IPS-18c (cell line): Measurements from ENCODE around the gene RASA3.
"Not testable (repeated sequence)": the region's sequence is repeated elsewhere in the genome, so short reads cannot be mapped to it uniquely, and the experiment has no call there.

Experiments used
- H3K4me3 ChIP-seq: 2 replicates; pipeline ENCODE4 v1.7.0; 2013; ENCODE audit warnings: low read depth, mild to moderate bottlenecking, low read length, moderate library complexity; ENCODE audit not compliant: insufficient read depth
- H3K9me3 ChIP-seq: one replicate; pipeline ENCODE4 v1.6.1; 2013; ENCODE audit warnings: mild to moderate bottlenecking, low read length, moderate library complexity; ENCODE audit not compliant: control insufficient read depth, insufficient read depth

Gene RASA3

DNA sequence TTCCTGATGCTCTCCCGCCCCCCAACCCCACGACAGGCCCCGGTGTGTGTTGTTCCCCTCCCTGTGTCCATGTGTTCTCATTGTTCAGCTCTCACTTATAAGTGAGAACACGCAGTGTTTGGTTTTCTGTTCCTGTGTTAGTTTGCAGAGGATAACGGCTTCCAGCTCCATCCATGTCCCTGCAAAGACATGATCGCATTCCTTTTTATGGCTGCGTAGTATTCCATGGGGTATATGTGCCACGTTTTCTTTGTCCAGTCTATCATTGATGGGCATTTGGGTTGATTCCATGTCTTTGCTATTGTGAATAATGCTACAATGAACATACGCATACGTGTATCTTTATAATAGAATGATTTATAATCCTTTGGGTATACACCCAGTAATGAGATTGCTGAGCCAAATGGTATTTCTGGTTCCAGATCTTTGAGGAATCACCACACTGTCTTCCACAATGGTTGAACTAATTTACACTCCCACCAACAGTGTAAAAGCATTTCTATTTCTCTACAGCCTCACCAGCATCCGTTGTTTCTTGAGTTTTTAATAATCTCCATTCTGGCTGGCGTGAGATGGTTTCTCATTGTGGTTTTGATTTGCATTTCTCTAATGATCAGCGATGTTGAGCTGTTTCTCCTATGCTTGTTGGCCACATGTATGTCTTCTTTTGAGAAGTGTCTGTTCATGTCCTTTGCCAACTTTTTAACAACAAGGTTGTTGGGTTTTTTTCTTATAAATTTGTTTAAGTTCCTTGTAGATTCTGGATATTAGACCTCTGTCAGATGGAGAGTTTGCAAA is 26.6 kb upstream of the RASA3 start:
- not testable (repeated sequence) for H3K4me3 ChIP-seq, H3K9me3 ChIP-seq

- Histone ChIP-seq H3K9me3 (no peaks in the 10 kb centered on the region), H3K4me3 (no peak overlapping the region)
Observed at GRCh38 chr13:114157869-114158495, 25.6 kb upstream of the RASA3 start.

GRCh38 chr13:114155926-114156883 is 23.8 kb upstream of the RASA3 start:
- H3K9me3 ChIP-seq = peaks cover 2% of the 10 kb centered on the region
- H3K4me3 ChIP-seq = no peak overlapping the region

DNA sequence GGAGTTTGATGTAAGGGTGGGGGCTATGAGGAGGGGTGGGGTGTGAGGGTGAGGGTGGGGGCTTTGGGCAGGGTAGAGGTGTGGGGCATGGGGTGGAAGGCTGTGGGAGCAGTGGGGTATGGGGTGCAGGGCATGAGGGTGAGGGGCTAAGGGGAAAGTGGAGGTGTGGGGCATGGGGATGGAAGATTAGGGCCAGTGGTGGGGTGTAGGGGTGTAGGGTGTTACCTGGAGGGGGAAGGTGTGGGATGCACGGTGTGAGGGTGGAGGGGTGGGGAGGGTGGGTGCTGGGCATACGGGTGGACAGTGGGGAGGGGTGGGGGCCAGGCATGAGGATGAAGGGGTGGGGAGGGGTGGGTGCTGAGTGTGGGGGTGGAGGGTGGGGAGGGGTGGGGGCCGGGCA is 22.9 kb upstream of the RASA3 start:
- Histone ChIP-seq H3K9me3 (peaks cover 2% of the 10 kb centered on the region), H3K4me3 (no peak overlapping the region)

DNA sequence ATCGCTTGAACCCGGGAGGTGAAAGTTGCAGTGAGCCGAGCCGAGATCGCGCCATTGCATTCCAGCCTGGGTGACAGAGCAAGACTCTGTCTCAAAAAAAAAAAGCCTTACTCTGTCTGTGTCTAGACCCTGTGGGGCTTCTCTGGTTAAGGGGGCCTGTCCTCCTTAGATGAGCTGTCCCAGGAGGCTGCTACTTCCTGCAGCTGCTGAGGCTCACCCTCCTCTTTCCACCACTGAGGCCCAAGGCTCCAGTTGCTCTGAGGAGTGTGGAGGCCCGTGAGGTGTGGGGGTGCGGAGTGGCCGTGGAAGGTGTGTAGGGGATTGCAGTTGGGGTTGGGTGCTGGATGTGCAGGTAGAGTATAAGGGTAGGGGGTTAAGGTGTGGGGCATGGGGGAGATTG is 22.1 kb upstream of the RASA3 start:
- peaks cover 2% of the 10 kb centered on the region for H3K9me3 ChIP-seq
- no peak overlapping the region for H3K4me3 ChIP-seq

GRCh38 chr13:114153485-114154080 is 21.2 kb upstream of the RASA3 start:
- Histone ChIP-seq H3K4me3 (no peak overlapping the region), H3K9me3 (peaks cover 2% of the 10 kb centered on the region)

- no peak overlapping the region for H3K4me3 ChIP-seq
Observed at GRCh38 chr13:114152831-114153371, 20.5 kb upstream of the RASA3 start.

GRCh38 chr13:114152285-114152645 is 19.8 kb upstream of the RASA3 start:
- H3K9me3 ChIP-seq = peaks cover 2% of the 10 kb centered on the region
- no peak overlapping the region for H3K4me3 ChIP-seq

More at GRCh38 chr13:114152831-114153371, 20.5 kb upstream of the RASA3 start:
- peaks cover 2% of the 10 kb centered on the region for H3K9me3 ChIP-seq

GRCh38 chr13:114151565-114152284 is 19.3 kb upstream of the RASA3 start:
- Histone ChIP-seq H3K4me3 (no peak overlapping the region), H3K9me3 (peaks cover 2% of the 10 kb centered on the region)

DNA sequence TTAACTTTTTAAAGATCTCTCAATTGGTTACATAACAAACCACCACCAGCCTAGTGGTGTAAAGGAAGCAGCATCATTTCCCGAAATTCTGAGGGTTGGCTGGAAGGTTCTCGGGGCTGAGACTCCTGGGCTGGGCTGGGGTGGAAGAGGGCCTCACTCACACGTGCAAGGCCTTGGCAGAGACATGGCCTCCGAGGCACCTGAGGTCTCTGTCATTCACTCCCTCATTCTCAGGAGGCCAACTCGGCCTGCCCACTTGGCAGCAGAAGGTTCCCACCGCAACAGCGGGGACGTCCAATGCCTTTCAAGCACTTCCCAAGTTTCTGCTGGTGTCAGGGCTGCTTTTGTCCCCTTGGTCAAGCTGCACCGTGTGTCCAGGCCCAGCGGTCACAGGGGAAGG is 18.6 kb upstream of the RASA3 start:
- Histone ChIP-seq H3K4me3 (no peak overlapping the region), H3K9me3 (peaks cover 2% of the 10 kb centered on the region)

DNA sequence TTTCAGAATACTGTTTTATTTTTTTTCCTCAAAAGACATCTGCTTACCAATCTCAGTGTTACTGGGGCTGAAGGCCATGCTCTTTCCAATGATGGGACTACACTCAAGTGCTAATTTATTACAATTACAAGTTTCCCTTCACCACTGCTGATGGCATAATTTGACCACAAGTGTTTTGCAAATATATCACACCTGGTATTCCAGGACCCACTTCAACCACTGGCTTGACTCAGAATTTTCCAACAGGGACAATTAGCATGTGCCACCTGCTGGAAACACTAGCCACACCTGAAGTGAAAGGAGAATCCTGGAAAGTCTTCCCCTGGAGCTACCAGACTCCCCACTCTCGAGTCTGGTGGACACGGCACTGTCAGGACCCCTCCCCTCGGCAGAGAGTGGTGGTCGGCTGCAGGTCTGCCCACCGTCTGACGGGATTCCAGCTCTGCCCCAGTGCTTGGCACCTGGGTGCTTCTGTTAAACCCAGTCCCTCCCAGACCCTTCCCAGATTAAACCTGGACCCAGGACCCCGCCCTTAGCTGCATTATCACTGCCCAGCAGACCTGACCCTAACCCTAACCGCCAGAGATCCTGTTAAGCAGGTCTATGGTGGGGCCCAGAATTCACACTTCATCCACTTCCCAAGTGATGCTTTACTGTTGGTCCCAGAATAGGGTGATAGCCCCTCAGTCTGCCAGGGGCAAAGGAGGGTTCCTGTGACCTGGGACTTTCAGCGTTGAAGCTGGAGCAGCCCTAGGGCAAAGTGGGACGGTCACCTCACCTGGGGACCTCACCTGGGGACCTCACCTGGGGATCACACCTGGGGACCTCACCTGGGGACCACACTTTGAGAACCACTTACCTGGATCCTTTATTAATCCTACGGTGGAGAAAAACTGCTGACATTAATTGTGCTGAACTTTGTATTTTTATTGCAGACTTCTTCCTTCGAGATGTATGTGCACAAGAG is 17.6 kb upstream of the RASA3 start:
- Histone ChIP-seq H3K9me3 (peaks cover 2% of the 10 kb centered on the region), H3K4me3 (no peak overlapping the region)

- H3K4me3 ChIP-seq, H3K9me3 ChIP-seq: not testable (repeated sequence)
Observed at GRCh38 chr13:114148886-114149285, 16.5 kb upstream of the RASA3 start.

DNA sequence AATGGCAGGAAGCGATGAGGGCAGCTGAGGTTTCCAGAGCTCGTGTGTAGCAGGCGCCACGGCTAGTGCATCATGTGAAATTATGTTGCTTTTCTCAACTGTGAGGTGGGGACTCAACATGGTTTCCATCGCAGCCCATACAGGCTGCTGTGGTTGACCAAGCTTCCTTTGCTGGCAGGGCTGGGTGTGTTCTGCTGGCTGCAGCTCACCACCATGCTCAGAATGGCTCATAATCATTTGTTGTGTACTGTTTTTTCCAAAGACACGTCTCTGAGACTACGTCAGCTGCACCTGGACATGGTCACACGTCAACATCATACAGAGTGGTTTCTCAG is 16.1 kb upstream of the RASA3 start:
- H3K9me3 ChIP-seq = peaks cover 2% of the 10 kb centered on the region
- H3K4me3 ChIP-seq = no peak overlapping the region

GRCh38 chr13:114147803-114148520 is 15.5 kb upstream of the RASA3 start:
- peaks cover 2% of the 10 kb centered on the region for H3K9me3 ChIP-seq
- H3K4me3 ChIP-seq = no peak overlapping the region

GRCh38 chr13:114146629-114147028 is 14.2 kb upstream of the RASA3 start:
- H3K4me3 ChIP-seq = no peak overlapping the region
- H3K9me3 ChIP-seq = peaks cover 2% of the 10 kb centered on the region
